Subcutaneous abdominal adipose tissue (tissue), 5 donors: ENCODE results near the gene LAMTOR1.

Experiments
- H3K27ac ChIP-seq: one replicate; pipeline ENCODE4 v1.7.0; 2013; ENCODE audit warnings: low read depth, mild to moderate bottlenecking, inconsistent platforms, low read length, moderate library complexity
- H3K27me3 ChIP-seq, 5 donors: one replicate each; pipeline ENCODE4 v1.7.0; 2013; ENCODE audit warnings: low read length in 5 of 5, inconsistent platforms in 1 of 5; ENCODE audit not compliant: control insufficient read depth in 5 of 5, insufficient read depth in 4 of 5
- H3K36me3 ChIP-seq, 5 donors: one replicate each; pipeline ENCODE4 v1.7.0; 2013; ENCODE audit warnings: low read length in 5 of 5; ENCODE audit not compliant: control insufficient read depth in 5 of 5, insufficient read depth in 5 of 5
- H3K4me1 ChIP-seq, 5 donors: one replicate each; pipeline ENCODE4 v1.7.0; 2013; ENCODE audit warnings: low read length in 5 of 5, mild to moderate bottlenecking in 3 of 5, moderate library complexity in 1 of 5; ENCODE audit not compliant: control insufficient read depth in 5 of 5, insufficient read depth in 5 of 5
- H3K4me3 ChIP-seq, 5 donors: one replicate each; pipeline ENCODE4 v1.7.0; 2013; ENCODE audit warnings: low read length in 5 of 5, low read depth in 1 of 5
- H3K9ac ChIP-seq, 5 donors: one replicate each; pipeline ENCODE4 v1.7.0; 2013; ENCODE audit warnings: low read length in 5 of 5, mild to moderate bottlenecking in 4 of 5, moderate library complexity in 3 of 5
- H3K9me3 ChIP-seq, 5 donors: one replicate each; pipeline ENCODE4 v1.7.0; 2013; ENCODE audit warnings: low read length in 5 of 5; ENCODE audit not compliant: control insufficient read depth in 5 of 5
- donor health status: healthy.
- donor health status: healthy.
- donor health status: healthy.
- donor health status: healthy.
- donor health status: healthy.

The LAMTOR1 gene

GRCh38 chr11:72120930-72121329 lies 17.8 kb upstream of the LAMTOR1 start:
- Histone ChIP-seq H3K9ac (no peak overlapping the region), H3K36me3 (no peaks in the 10 kb centered on the region), H3K9me3 (no peaks in the 10 kb centered on the region)

DNA sequence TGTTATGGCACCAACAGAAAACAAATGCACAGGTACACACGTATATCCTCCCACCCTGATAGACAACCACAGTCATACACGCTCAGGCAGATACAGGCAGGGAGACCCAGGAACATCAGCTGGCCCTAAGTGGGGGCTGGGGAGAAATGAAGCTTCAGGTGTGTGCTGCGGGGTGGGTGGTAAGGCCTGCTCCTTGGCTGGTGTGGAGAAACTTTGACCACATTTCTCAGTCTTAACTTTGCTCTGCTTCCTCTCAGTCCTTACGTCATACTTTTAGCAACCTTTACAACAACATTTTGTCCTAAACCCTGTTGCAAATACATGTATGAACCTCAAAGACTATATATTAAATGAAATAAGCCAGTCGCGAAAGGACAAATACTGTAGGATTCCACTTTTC lies 16.1 kb upstream of the LAMTOR1 start:
- H3K4me3 ChIP-seq = peak overlapping the region in 1 of 5 donors; percentile 32
- H3K9ac ChIP-seq = no peak overlapping the region
- H3K36me3 ChIP-seq = no peaks in the 10 kb centered on the region
- peaks cover 0 to 13% (median 0%) of the 10 kb centered on the region in 5 donors for H3K4me1 ChIP-seq
- no peak overlapping the region for H3K27ac ChIP-seq
- H3K27me3 ChIP-seq = peaks cover 0 to 5% (median 0%) of the 10 kb centered on the region in 5 donors
- H3K9me3 ChIP-seq = no peaks in the 10 kb centered on the region

More at GRCh38 chr11:72120930-72121329, 17.8 kb upstream of the LAMTOR1 start:
- H3K27ac ChIP-seq = no peak overlapping the region
- peaks cover 0 to 13% (median 0%) of the 10 kb centered on the region in 5 donors for H3K4me1 ChIP-seq
- H3K27me3 ChIP-seq = peaks cover 0 to 5% (median 0%) of the 10 kb centered on the region in 5 donors
- H3K4me3 ChIP-seq = no peak overlapping the region

DNA sequence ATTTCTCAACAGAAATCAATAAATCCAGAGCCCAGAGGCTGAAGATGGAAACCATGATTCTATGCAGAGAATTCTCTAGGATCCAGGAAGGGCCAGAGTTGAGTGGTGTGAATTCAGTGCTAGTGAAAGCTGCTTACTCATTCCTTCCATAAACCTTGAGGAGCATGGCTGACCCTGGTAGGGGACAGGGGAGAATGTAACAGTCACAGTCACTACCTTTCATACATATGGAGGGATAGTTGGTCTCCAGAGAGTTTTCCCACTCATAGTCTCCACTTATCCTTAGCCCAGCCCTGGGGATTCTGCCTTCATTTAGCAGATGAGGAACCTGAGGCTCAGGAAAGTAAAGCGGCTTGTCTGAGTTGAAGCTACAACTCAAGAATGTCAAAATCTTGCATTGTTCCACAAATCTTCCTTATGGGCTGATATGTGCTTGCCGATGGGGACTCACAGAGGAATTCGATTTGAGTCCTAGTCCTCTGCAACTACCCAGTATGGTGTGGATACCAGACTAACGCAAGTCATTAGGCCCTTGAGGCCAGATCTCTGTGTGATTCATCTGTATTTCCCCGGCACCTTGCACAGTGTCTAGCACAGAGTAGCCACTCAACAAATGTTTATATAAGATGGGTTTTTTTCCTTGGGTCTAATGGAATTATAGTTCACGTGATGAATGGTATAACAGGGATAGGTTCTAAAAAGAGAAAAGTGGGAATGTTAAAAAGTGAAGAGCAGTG lies 13.1 kb upstream of the LAMTOR1 start:
- H3K36me3 ChIP-seq = no peaks in the 10 kb centered on the region
- H3K27ac ChIP-seq = no peak overlapping the region
- H3K9me3 ChIP-seq = no peaks in the 10 kb centered on the region
- no peak overlapping the region for H3K9ac ChIP-seq
- peaks cover 5 to 29% (median 15%) of the 10 kb centered on the region in 5 donors for H3K4me1 ChIP-seq
- H3K4me3 ChIP-seq = no peak overlapping the region
- peaks cover 0 to 5% (median 0%) of the 10 kb centered on the region in 5 donors for H3K27me3 ChIP-seq

GRCh38 chr11:72114570-72114969 lies 11.5 kb upstream of the LAMTOR1 start:
- no peak overlapping the region for H3K27ac ChIP-seq
- H3K4me3 ChIP-seq = no peak overlapping the region
- no peak overlapping the region for H3K9ac ChIP-seq
- no peaks in the 10 kb centered on the region for H3K9me3 ChIP-seq
- H3K36me3 ChIP-seq = peaks cover 0 to 6% (median 3%) of the 10 kb centered on the region in 5 donors
- peaks cover 5 to 29% (median 18%) of the 10 kb centered on the region in 5 donors for H3K4me1 ChIP-seq
- H3K27me3 ChIP-seq = peaks cover 0 to 3% (median 0%) of the 10 kb centered on the region in 5 donors

GRCh38 chr11:72112978-72113808 lies 10.1 kb upstream of the LAMTOR1 start:
- Histone ChIP-seq H3K27me3 (peaks cover 0 to 3% (median 0%) of the 10 kb centered on the region in 5 donors), H3K4me3 (peak overlapping the region; percentile 74 to 93 (median 87))

GRCh38 chr11:72112143-72112977 lies 9.3 kb upstream of the LAMTOR1 start, which contains the start of gene ANAPC15:
TSS of gene ANAPC15 (minus strand) at chr11:72112695. CDS start at chr11:72111276, 1,419 bp downstream.
- H3K27me3 ChIP-seq = peaks cover 0 to 3% (median 0%) of the 10 kb centered on the region in 5 donors
- peak within 1 kb of the TSS; percentile 89 to 96 (median 95) for H3K9ac ChIP-seq
- H3K9me3 ChIP-seq = no peaks in the 10 kb centered on the region
- peaks cover 5 to 18% (median 14%) of the 10 kb centered on the region in 5 donors for H3K4me1 ChIP-seq
- peaks cover 0 to 17% (median 8%) of the 10 kb centered on the region in 5 donors for H3K36me3 ChIP-seq
- peak within 1 kb of the TSS; percentile 74 to 93 (median 87) for H3K4me3 ChIP-seq
- H3K27ac ChIP-seq = peak within 1 kb of the TSS; percentile 96

More at GRCh38 chr11:72112978-72113808, 10.1 kb upstream of the LAMTOR1 start:
- Histone ChIP-seq H3K9me3 (no peaks in the 10 kb centered on the region), H3K36me3 (peaks cover 0 to 10% (median 8%) of the 10 kb centered on the region in 5 donors), H3K9ac (peak overlapping the region; percentile 85 to 95 (median 89)), H3K4me1 (peaks cover 5 to 18% (median 14%) of the 10 kb centered on the region in 5 donors), H3K27ac (peak overlapping the region; percentile 96)

- Histone ChIP-seq H3K36me3 (peaks cover 0 to 17% (median 8%) of the 10 kb centered on the region in 5 donors), H3K4me1 (peaks cover 5 to 18% (median 14%) of the 10 kb centered on the region in 5 donors), H3K27me3 (no peaks in the 10 kb centered on the region), H3K27ac (peak overlapping the region; percentile 96), H3K9me3 (no peaks in the 10 kb centered on the region), H3K4me3 (peak overlapping the region; percentile 52 to 93 (median 87)), H3K9ac (peak overlapping the region; percentile 89 to 96 (median 95))
These were observed 8.4 kb upstream of the LAMTOR1 start for GRCh38 chr11:72111300-72112142.

GRCh38 chr11:72105888-72106287 lies 2.8 kb upstream of the LAMTOR1 start, which contains the start of gene TOMT:
TSS of gene TOMT (plus strand) at chr11:72105924. CDS start at chr11:72105952, 28 bp downstream.
- H3K27me3 ChIP-seq = no peaks in the 10 kb centered on the region
- no peaks in the 10 kb centered on the region for H3K9me3 ChIP-seq
- H3K27ac ChIP-seq = no peak within 1 kb of the TSS
- H3K4me3 ChIP-seq = no peak within 1 kb of the TSS
- no peak within 1 kb of the TSS for H3K9ac ChIP-seq
- peaks cover 8 to 28% (median 26%) of the 10 kb centered on the region in 5 donors for H3K4me1 ChIP-seq
- peaks cover 0 to 20% (median 8%) of the 10 kb centered on the region in 5 donors for H3K36me3 ChIP-seq
